NCI-H2196 treated with DMSO at 0.1 percent for 48 hours (cell line): ENCODE measurements around the gene DMBT1.

ENCODE experiments used
- DNase-seq: peaks from one replicate; lab custom pipeline; 2025; ENCODE audit not compliant: unreplicated experiment; lab: John Stamatoyannopoulos, UW

The DMBT1 gene

DNA sequence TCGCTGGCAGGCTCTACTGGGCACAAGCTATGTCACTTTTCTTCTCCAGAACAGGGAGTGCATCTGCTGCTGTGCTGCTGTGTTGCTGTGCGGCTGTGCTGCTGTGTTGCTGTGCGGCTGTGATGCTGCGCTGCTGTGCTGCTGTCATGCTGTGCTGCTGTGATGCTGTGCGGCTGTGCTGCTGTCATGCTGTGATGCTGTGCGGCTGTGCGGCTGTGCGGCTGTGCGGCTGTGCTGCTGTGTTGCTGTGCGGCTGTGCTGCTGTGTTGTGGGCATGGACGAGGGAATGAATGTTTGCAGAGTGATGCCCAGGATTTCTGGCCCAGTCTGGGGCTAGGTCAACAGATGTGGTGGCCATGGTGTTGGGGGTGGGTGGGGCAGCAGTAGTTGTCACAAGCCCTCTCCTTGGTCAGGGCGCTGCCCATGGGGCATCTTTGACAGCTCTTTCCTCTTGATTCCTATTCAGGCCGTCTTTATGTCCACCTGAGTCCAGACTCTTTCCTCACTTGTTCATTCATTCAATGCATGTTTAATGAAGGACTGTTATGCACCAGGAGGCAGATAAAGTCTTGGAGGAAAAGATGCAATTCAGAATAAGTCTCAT is 83.5 kb downstream of the DMBT1 start:
- no peak for DNase-seq

DNA sequence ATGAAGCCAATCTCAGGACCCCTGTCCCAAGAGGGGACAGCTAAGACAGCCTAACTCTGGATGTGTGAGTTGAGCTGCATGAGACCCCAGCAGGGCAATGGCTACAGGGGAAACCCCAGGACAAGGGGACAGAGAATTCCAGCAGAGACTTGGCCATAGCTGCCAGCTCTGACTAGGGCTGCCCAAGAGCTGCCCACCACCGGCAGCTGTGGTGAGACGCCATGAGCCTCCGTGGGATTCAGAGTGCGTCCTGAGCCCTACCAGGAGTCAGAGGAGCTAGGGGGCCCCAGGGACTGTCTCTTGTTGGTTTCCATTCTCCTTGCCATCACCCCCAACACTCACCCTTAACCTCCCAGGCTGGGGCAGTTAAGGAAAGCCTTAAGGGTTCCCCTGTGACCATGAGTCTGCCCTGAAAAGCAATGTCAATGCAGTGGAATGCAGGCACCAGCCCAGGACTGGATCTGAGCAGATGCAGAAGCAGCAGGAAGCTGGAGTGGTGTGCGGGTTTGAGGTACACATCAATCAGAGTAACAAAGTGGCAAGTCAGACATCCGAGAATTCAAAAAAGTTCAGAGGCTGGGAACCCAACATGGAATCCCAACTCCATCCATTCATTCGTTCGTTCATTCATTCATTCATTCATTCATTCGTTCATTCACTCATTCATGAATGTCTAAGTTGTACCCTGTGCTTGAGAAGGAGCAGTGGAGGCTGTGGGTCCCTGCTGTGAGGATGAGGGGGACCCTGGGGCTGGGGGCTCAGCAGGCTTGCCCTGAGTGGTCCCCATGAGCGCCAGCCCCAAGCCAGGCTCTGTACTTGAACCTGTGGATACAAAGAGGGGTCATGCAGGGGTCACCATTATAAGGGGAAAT is 86.2 kb downstream of the DMBT1 start:
- DNase-seq: no peak

DNA sequence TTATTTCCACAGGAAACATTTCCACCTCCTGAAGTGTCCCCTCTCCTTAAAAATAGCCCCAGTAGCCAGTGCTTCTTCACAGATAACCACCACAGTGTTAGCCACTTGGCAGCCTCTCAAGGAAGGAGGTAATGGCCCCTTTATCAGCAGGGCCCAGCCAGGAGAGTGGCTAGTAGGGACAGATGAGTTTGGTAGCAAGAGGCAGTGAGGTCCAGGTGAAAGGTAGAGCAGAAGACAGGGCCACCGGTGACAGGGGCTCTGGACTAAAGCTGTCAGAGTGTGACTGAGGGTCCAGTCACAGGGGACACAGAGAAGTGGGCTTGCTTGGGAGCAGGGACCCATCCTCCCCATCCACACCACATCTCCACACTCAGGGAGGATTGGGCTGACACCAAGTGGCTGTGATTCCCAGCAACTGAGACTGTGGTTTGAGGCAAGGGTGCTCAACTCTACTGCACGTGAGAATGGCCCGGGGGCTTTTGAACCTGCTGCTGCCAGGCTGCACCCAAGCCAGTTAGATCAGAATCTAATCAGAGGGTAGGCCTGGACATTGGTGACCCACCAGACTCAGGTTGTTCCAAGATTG is 86.9 kb downstream of the DMBT1 start:
- no peak for DNase-seq

DNA sequence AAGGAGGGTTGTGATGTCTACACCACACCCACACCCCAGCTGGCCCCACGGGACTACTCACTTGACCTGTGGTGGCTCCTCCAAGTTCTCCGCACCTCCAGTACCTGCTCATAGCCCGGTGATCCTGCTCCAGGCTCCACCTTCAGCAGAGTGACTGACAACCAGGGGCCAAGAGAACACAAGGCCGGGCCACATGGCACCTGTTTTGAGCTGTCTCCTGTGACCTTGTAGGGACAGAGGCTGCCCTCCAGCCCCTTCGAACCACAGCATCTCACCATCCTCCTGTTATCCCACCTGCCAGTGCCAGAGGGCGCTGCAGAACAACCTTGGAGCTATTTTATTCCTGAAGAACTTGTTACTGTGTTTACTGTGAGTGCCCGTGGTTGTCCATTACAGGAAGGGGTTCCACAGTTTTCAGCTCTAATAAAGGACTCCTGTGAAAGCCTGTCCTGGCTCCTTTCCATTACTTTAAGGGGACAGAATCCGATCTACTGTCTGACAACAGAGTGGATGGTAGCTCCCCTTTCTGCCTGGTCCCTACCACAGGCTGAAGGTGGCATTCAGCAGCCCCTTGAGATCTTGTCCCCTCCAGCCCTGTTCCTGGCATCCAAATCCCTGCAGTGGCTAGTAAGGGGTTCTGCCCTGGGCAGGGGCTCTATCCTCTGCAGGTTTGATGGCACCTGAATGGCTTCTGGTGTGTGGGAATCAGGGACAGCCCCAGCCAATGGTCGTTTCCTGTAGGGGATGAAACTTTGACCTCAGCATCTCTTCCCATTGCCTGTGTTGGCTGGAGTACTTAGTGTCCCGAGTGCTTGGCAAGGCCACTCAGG is 88.3 kb downstream of the DMBT1 start:
- peak; percentile 16 for DNase-seq

DNA sequence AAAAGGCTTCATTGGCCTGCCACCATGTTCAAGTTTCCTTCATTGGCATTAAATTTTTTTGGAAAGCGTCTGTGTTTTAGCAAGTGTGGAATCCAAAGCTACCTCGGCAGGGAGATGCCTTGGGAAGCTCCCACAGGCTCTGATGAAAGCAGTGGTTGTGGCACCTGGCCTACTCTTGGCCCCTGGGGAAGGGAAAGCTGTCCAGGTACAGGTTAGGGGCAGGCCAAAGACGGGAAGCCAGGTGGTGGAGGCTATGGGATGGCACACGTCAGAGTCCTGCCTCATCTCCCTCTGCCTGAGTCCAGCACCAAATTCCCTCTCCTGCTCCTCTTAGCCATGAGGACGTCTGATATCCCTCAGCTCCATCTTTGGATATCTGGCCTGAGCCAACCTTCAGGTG is 89.3 kb downstream of the DMBT1 start:
- no peak for DNase-seq

DNA sequence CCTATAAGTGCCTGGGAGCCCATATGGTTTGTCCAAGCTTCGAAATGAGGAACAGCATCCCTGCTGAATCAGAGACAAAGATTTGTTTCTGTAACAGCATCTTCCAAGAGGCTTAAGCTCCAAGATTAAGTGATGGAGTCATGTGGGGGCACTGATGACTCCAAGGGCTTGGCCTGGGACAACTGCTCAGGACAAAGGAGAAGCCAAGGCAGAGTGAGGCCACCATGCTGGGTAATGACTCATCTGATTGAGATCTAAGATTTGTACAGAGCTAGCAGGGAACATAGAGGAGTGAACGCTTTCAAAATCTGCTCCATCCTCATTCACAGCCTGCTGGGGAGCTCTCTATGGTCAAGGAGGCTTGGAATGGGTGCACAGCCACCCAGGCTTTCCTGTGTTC is 89.8 kb downstream of the DMBT1 start:
- no peak for DNase-seq

DNA sequence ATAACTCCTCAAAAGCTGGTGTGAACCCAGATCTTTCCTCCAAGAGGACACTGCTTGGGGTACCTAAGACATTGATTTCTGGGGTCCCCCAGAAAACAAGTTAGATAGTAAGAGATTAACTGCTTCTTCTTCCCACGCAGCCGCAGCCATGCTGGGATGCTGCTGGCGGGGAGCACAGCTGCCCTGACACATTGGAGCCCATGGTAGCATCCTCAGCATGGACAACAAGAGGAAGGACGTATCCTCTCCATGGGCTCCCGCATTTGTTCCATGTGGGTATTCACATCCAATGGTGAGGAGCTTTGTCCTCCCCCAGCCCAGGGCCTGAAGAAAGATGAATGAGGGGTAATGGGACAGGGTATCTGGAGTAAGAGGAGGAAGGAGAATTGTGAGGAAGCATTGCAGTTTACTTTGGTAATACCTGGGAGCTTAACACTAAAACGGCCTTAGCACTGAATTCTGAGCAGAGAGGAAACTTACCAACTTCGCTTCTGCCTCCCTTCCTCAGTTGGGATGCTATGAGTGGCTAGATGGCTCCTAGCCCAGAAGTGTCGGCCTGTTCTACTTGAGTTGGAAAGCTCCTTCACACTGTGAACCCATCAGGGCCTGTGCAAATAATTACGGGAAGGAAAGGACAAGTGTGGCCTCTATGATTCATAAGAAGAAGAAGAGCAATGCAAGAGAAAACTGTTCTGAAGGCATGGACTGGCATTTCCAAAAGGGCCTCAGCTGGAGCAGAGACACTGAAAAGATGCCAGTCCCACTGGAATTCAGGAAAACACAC is 95.2 kb downstream of the DMBT1 start:
- DNase-seq: no peak

DNA sequence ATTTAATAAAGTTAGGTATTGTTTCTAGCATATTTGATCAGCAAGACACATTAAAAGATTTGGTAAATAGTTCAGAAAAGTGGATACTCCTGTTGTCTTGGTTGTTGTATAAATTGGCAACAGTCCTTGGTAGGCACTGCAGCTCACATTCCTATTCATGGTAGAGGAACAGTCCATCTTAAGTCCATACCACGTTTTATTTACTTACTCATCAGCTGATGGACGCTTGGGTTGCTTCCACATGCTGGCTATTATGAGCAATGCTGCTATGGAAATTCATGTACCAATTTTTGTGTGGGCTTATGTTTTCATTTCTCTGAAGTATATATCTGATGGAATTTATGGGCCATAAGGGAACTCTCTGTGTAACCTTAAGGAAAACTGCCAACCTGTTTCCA is 95.8 kb downstream of the DMBT1 start:
- no peak for DNase-seq

DNA sequence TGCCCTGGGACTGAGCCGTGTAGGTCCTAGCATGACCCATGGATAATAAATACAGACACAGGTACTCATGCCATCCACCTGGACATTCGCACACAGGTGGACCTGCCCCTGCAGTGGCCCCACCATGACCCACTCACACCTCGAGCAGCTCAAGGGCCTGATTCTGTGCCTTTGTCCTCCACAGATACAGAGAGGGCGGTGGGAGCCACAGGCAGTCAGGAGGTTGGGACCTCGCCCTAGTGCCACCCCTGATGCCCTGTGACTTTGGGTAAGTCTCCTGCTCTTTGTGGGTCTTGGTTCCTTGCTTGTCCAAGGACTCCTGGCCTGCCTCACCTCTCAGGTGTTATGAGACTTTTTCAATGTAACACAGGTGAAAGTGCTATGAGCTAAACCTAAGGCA is 96.2 kb downstream of the DMBT1 start:
- no peak for DNase-seq

DNA sequence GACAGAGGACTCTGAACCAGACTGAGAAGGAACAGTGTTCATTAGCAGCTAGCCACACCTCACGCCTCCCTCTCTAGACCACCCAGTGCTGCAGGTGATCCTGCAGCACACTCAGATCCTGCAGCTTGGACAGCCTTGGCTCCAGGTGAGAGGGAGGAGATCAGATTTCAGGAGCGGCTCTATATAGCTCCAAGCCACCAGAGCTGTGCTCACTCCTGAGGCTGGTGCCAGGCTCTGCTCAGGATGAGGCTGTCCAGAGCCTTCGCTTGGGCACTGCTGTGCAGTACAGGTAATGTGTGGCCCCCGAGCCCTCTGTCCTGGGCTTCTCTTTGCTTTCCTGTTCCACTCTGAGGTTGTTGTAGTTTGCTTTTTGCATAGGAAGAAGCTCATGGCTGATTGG is 96.7 kb downstream of the DMBT1 start:
- peak; percentile 7 for DNase-seq

DNA sequence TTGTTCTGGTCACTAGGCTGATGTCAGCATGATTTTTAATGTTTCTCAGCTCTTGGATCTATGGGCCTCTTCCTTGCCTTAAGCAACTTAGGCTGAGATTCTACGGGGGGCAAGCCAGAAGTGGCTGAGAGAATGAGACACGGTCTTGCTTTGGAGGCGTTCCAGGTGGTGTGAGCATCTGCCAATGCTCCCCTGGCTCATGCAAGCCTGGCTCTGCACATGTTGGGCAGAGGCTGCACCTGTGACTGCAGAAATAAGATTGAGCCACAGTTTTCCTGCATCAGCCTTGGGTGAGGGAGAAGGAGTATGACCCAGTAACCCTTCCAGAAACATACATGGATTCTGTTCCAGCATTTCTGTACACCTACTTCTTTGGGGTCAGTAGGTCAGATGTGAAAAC is 97.2 kb downstream of the DMBT1 start:
- no peak for DNase-seq

DNA sequence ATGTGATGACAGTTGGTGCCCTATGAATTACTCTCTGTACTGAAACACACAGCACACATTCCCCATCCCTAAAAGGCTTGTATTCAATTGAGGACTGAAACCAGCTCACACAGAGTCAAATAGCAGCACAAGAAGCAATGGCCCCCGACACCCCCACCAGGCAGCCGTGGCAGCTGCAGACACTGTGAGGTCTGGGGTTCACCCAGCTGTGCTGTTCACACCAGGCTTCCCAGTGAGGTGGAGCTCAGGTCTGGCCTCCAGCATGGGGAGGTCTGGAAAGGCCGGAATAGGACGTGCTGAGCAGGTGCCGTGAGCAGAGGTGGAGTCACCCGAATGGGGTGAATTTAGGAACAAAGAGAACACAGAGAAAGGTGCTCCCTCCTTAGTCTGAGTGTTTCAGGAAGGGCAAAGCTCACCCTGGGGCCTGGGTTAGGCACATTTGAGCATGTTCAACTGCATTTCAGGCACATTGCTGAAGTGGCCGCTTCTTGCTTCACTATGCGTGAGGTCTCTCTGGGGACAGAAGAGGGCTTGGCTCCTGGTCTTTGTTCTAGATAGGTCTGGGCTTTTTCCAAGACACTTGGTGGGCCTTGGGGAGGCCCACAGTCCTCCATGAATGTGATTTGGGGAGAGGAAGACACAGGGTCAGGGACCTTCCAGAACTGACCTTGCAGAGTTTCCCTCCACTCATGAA is 97.9 kb downstream of the DMBT1 start:
- DNase-seq: no peak

DNA sequence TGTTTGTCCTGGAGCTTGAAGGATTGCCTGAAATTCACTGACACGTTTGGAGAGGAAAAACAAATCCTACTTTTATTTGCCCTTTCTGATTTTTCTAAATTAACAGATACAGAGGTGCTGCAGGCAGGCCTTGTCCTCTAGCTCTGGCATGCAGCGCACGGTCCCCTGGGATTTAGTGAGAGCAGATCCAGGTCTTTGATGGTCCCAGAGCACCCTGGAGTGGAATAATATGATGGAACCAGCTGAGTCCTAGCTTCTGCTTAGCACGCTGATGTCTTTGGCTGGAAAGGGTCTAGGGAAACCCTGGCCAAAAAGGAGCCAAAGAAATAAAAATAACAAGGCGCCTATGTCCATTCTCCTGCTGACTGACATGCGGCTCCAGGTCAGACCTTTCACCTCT is 98.6 kb downstream of the DMBT1 start:
- no peak for DNase-seq

DNA sequence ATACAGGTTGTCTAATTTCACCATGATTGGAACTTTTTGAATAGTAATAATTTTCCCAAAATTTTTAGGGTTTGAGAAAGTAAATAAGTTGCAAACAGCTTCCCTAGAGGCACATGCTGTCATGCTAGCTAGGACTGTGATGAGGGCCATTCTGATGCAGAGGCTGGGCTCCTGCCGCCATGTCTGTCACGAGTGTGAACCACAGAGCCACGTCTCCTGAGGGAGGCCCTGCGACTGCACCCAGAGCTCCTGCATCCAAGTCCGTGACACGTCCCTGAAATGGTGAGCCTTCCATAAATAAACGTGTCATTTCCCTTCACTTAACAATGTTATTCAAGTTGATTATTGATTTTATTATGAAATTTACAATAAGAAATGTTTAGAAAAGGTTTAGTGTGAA is 99.1 kb downstream of the DMBT1 start:
- DNase-seq: no peak

DNA sequence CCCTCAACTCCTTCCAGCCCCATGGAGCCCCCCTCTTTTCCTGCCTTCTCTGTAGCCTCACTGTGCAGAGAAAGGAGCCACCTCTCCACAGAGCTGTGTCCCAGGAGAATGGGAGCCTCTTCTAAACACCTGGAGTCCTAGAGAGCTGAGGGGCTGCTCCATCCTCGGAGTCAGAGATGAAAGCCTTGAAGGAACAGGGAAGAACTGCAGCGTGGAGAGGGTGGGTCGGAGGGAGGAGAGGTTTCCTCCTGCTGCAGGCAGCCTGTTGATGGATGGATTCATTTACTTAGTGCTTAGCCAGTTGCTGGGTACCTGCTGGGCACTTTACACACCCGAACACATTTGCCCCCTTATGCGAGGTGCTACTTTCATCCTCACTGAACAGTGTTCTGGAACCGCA is 100.1 kb downstream of the DMBT1 start:
- no peak for DNase-seq

DNA sequence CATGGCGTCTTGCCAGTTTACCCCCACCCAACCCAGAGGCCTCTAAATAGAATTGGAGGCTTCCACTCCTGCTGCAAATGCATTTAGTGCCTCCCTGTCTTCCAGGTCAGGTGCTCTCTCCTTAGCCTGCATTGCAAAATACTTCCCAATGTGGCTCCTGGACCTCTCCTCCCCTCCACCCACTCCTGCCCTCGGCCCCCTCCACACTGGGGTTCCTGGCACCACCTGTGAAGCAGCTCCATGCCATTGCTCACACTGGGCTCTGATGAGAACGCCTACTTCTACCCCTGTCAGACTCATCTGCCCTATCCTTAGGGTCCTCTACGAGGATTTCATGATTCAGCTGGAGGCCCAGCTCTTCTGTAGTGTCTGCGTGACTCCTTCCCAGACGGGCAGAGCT is 101.7 kb downstream of the DMBT1 start:
- no peak for DNase-seq

DNA sequence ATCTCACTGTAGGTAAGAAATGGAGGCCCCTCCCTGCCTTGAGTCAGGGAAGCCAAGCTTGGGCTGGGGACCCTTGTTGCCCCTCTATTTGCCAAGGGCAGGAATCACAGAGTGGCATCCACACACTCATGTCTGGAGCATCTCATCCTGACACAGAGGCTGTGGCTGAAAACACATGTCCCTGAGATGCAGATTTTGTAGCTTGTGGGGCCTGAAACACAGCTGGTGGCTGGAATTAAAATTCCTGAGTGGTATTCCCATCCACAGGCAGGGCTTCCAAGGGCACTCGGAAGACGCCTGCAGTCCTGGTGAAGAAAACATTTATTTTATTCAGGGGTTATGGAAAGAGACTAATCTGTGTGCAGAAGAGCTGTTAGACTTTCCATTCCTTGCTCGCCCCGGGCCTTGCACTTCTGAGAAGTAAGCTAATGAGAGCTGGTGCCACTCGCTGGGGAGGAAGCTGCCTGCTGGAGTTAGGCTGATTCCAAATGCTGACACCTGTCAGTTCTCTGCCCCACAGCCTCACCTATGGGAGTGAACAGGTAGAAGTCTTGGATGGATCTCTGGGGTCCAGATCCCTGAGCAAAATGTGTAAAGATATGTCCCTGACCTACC is 103.1 kb downstream of the DMBT1 start:
- no peak for DNase-seq

DNA sequence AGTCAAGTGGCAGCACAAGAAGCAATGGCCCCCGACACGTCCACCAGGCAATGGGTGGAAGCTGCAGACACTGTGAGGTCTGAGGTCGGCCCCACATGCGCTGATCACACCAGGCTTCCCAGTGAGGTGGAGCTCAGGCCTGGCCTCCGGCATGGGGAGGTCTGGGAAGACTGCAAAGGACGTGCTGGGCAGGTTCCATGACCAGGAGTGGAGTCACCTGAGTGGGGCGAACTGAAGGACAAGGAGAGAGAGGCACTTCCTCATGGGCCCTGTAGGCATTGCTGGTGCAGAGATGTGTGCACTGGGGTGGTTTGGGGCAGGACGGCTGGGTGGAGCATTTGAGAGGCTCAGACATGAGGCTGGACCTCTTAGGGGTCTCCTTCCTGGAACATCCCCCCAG is 103.9 kb downstream of the DMBT1 start:
- no peak for DNase-seq

DNA sequence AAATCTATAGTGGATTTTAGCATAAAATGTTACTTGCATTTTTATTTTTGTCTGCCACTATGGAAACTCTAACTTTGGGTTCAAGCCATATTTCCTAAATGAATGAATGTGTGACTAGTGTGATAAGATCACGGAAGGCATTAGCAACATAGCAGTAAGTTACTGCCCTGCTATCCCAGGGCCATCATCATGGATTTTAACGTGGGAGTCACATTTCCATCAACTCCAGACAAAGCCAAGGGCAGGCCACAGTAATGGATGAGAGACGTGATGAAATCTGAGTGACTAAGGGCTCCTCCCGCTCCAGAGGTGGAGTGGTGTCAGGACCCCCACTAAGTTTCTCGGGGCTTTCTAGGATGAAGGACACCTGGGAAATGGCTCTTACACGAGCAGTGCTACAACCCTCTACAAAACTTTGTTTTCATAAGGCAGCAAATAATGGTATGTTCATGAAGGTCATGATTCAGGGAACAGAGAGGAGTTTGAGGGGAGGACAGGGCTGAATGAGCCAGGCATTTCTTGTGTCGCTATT is 104.8 kb downstream of the DMBT1 start:
- DNase-seq: no peak

DNA sequence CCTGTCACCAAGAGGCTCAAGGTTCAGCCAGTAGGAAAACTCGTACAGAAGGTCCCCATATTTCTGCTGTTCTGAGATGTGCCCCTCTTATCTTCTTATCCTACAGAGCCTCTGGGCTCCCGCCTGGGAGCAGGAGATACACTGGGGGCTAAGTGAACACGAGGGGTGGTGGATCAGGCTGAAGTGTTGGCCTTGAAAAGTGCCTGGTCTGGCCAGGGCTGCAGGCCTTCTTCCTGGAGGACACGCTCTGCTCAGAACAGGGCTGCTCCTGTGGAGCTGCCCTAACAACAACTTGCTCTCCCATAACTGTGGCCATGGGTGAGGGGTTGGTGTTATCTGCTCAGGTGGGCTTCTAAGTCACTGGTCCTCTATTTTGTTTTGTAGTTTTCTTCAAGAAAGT is 105.4 kb downstream of the DMBT1 start:
- DNase-seq: no peak
